ENCODE results near the gene ETDC. TPM values are rescaled to one million over a fixed set of nuclear protein-coding genes. Genes with fewer than 3 reads are reported as not detected.

The ETDC gene
- total RNA-seq, 1 experiment from 2014 or later = not detected

- no TSS peak for BruUV-seq (replicated peaks)
- CTCF ChIA-PET = no interaction called here
Measured at GRCh38 chrX:135331525-135331924, 22.2 kb downstream of the ETDC start.

GRCh38 chrX:135340831-135341230, 31.6 kb downstream of the ETDC start:
- Histone ChIP-seq H3F3A (ENCODE audit: low read length, unreplicated experiment) (no peaks in the 10 kb centered on the region), H3K36me3 (ENCODE audit: low read depth, low read length) (no peaks in the 10 kb centered on the region), H3K79me2 (ENCODE audit: low read length) (peaks cover 54% of the 10 kb centered on the region), H3K4me3 (ENCODE audit: low read length) (peak overlapping the region; percentile 94), H3K27me3 (ENCODE audit: low read length) (no peaks in the 10 kb centered on the region), H3K9ac (ENCODE audit: low read length) (no peak overlapping the region), H3K9me3 (ENCODE audit: low read length) (no peaks in the 10 kb centered on the region), H2AFZ (ENCODE audit: low read length) (no peak overlapping the region), H4K20me1 (ENCODE audit: low read length) (peaks cover 9% of the 10 kb centered on the region), H3K27ac (ENCODE audit: low read length) (no peak overlapping the region), H3K9me2 (replicated peaks; ENCODE audit: low read length) (no peaks in the 10 kb centered on the region), H3K4me1 (ENCODE audit: insufficient read depth, low read length) (peaks cover 30% of the 10 kb centered on the region), H3K4me2 (ENCODE audit: low read length) (peak overlapping the region; percentile 93)
- POLR2A ChIA-PET (ENCODE audit: unreplicated experiment) = no interaction called here
- intact Hi-C loops (cut with micrococcal nuclease) = no loop called here
- no peak for ATAC-seq
- no TSS peak for BruUV-seq (replicated peaks)
- CTCF ChIA-PET = no interaction called here
- TF ChIP-seq EZH2phosphoT487 (IDR thresholded peaks at IDR 0.05; ENCODE audit: borderline replicate concordance, low read length) (no peak), CTCF (conservative IDR thresholded peaks at IDR 0.05; ENCODE audit: low read depth, low read length) (no peak), EZH2 (IDR thresholded peaks at IDR 0.05; ENCODE audit: low read length, unreplicated experiment) (no peak)
- no peak for DNase-seq

More at GRCh38 chrX:135331525-135331924, 22.2 kb downstream of the ETDC start:
- no peak overlapping the region for H3K4me2 ChIP-seq (ENCODE audit: low read length)
- H3K4me3 ChIP-seq (ENCODE audit: low read length) = no peak overlapping the region
- POLR2A ChIA-PET (ENCODE audit: unreplicated experiment) = no interaction called here
- H3K27me3 ChIP-seq (ENCODE audit: low read length) = no peaks in the 10 kb centered on the region
- no peaks in the 10 kb centered on the region for H4K20me1 ChIP-seq (ENCODE audit: low read length)
- intact Hi-C loops (cut with micrococcal nuclease) = no loop called here
- TF ChIP-seq EZH2 (IDR thresholded peaks at IDR 0.05; ENCODE audit: low read length, unreplicated experiment) = no peak
- no peak for TF ChIP-seq EZH2phosphoT487 (IDR thresholded peaks at IDR 0.05; ENCODE audit: borderline replicate concordance, low read length)
- TF ChIP-seq CTCF (conservative IDR thresholded peaks at IDR 0.05; ENCODE audit: low read depth, low read length) = no peak
- ATAC-seq (no peak), DNase-seq (no peak)
- no peaks in the 10 kb centered on the region for H3K36me3 ChIP-seq (ENCODE audit: low read depth, low read length)
- peaks cover 9% of the 10 kb centered on the region for H3K4me1 ChIP-seq (ENCODE audit: insufficient read depth, low read length)
- H3K9me3 ChIP-seq (ENCODE audit: low read length) = no peaks in the 10 kb centered on the region
- H3K9me2 ChIP-seq (replicated peaks; ENCODE audit: low read length) = no peaks in the 10 kb centered on the region
- no peaks in the 10 kb centered on the region for H3F3A ChIP-seq (ENCODE audit: low read length, unreplicated experiment)
- H3K27ac ChIP-seq (ENCODE audit: low read length) = no peak overlapping the region
- H2AFZ ChIP-seq (ENCODE audit: low read length) = no peak overlapping the region
- H3K9ac ChIP-seq (ENCODE audit: low read length) = no peak overlapping the region
- 0 out of 2 replicates have a peak, but pooled peaks cover 8% of the 10 kb centered on the region for H3K79me2 ChIP-seq (ENCODE audit: low read length)

- Histone ChIP-seq H3K4me2 (ENCODE audit: low read length) (peak overlapping the region; percentile 93), H3K79me2 (ENCODE audit: low read length) (peaks cover 39% of the 10 kb centered on the region), H3K27ac (ENCODE audit: low read length) (no peak overlapping the region; the same call in 1 of the 2 replicates), H3K9me2 (replicated peaks; ENCODE audit: low read length) (no peaks in the 10 kb centered on the region), H3K36me3 (ENCODE audit: low read depth, low read length) (no peaks in the 10 kb centered on the region; the same call in 1 of the 2 replicates), H3K9me3 (ENCODE audit: low read length) (no peaks in the 10 kb centered on the region), H3K27me3 (ENCODE audit: low read length) (no peaks in the 10 kb centered on the region), H3K9ac (ENCODE audit: low read length) (peak overlapping the region; percentile 74), H2AFZ (ENCODE audit: low read length) (peak overlapping the region; percentile 78), H4K20me1 (ENCODE audit: low read length) (peaks cover 9% of the 10 kb centered on the region), H3K4me1 (ENCODE audit: insufficient read depth, low read length) (peaks cover 31% of the 10 kb centered on the region), H3K4me3 (ENCODE audit: low read length) (peak overlapping the region; percentile 94), H3F3A (ENCODE audit: low read length, unreplicated experiment) (no peaks in the 10 kb centered on the region)
- ChIA-PET POLR2A (ENCODE audit: unreplicated experiment) (no interaction called here), CTCF (no interaction called here)
- intact Hi-C loops (cut with micrococcal nuclease) = no loop called here
- peak; percentile 3; the same call in 1 of the 2 replicates for ATAC-seq
- peak; percentile 34 for DNase-seq
- BruUV-seq (replicated peaks) = no TSS peak
- no peak for TF ChIP-seq EZH2phosphoT487 (IDR thresholded peaks at IDR 0.05; ENCODE audit: borderline replicate concordance, low read length)
- TF ChIP-seq CTCF (conservative IDR thresholded peaks at IDR 0.05; ENCODE audit: low read depth, low read length) = no peak
- no peak for TF ChIP-seq EZH2 (IDR thresholded peaks at IDR 0.05; ENCODE audit: low read length, unreplicated experiment)
Measured at GRCh38 chrX:135345107-135345589, 35.9 kb downstream of the ETDC start.
